ENCODE measurements around the gene ENO1.

- TF ChIP-seq, protein P1, sequence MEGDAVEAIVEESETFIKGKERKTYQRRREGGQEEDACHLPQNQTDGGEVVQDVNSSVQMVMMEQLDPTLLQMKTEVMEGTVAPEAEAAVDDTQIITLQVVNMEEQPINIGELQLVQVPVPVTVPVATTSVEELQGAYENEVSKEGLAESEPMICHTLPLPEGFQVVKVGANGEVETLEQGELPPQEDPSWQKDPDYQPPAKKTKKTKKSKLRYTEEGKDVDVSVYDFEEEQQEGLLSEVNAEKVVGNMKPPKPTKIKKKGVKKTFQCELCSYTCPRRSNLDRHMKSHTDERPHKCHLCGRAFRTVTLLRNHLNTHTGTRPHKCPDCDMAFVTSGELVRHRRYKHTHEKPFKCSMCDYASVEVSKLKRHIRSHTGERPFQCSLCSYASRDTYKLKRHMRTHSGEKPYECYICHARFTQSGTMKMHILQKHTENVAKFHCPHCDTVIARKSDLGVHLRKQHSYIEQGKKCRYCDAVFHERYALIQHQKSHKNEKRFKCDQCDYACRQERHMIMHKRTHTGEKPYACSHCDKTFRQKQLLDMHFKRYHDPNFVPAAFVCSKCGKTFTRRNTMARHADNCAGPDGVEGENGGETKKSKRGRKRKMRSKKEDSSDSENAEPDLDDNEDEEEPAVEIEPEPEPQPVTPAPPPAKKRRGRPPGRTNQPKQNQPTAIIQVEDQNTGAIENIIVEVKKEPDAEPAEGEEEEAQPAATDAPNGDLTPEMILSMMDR (IDR thresholded peaks at IDR 0.05): no peak
- TF ChIP-seq POLR2A (IDR thresholded peaks at IDR 0.05): no peak
Observed at GRCh38 chr1:8816831-8817411, 61.6 kb downstream of the ENO1 start.
